ENCODE results near the gene RASGRP4.
"Not testable (repeated sequence)": the region's sequence is repeated elsewhere in the genome, so short reads cannot be mapped to it uniquely, and the experiment has no call there.

The RASGRP4 gene

GRCh38 chr19:38417544-38418506, 8.2 kb downstream of the RASGRP4 start:
- Histone ChIP-seq H3K4me3 (ENCODE audit: severe bottlenecking) (peak overlapping the region; percentile 24), H3K27ac (ENCODE audit: poor library complexity, severe bottlenecking) (no peak overlapping the region), H3K4me1 (ENCODE audit: insufficient read depth, poor library complexity, severe bottlenecking) (no peaks in the 10 kb centered on the region), H3K9me3 (ENCODE audit: severe bottlenecking) (no peaks in the 10 kb centered on the region), H3K36me3 (ENCODE audit: low read depth) (no peaks in the 10 kb centered on the region), H3K27me3 (ENCODE audit: insufficient read depth, poor library complexity, severe bottlenecking) (no peaks in the 10 kb centered on the region)
- no peak for TF ChIP-seq CTCF (IDR thresholded peaks at IDR 0.05; ENCODE audit: poor library complexity, severe bottlenecking)
- DNase-seq (ENCODE audit: low spot score) (no peak), ATAC-seq (ENCODE audit: low read depth) (peak; percentile 72)

GRCh38 chr19:38417146-38417543, 8.9 kb downstream of the RASGRP4 start:
- TF ChIP-seq CTCF (IDR thresholded peaks at IDR 0.05; ENCODE audit: poor library complexity, severe bottlenecking): no peak
- Histone ChIP-seq H3K27me3 (ENCODE audit: insufficient read depth, poor library complexity, severe bottlenecking) (no peaks in the 10 kb centered on the region), H3K4me1 (ENCODE audit: insufficient read depth, poor library complexity, severe bottlenecking) (no peaks in the 10 kb centered on the region), H3K27ac (ENCODE audit: poor library complexity, severe bottlenecking) (no peak overlapping the region), H3K36me3 (ENCODE audit: low read depth) (no peaks in the 10 kb centered on the region), H3K4me3 (ENCODE audit: severe bottlenecking) (no peak overlapping the region), H3K9me3 (ENCODE audit: severe bottlenecking) (no peaks in the 10 kb centered on the region)
- DNase-seq (ENCODE audit: low spot score) (no peak), ATAC-seq (ENCODE audit: low read depth) (no peak; the same call in 2 of the 3 replicates)

GRCh38 chr19:38413416-38413815, 12.6 kb downstream of the RASGRP4 start:
- H3K27me3 ChIP-seq (ENCODE audit: insufficient read depth, poor library complexity, severe bottlenecking): no peaks in the 10 kb centered on the region
- no peaks in the 10 kb centered on the region for H3K9me3 ChIP-seq (ENCODE audit: severe bottlenecking)
- no peak for ATAC-seq (ENCODE audit: low read depth)
- no peaks in the 10 kb centered on the region for H3K4me1 ChIP-seq (ENCODE audit: insufficient read depth, poor library complexity, severe bottlenecking)
- no peak overlapping the region for H3K4me3 ChIP-seq (ENCODE audit: severe bottlenecking)
- no peaks in the 10 kb centered on the region for H3K36me3 ChIP-seq (ENCODE audit: low read depth)
- no peak for DNase-seq (ENCODE audit: low spot score)
- no peak overlapping the region for H3K27ac ChIP-seq (ENCODE audit: poor library complexity, severe bottlenecking)
- TF ChIP-seq CTCF (IDR thresholded peaks at IDR 0.05; ENCODE audit: poor library complexity, severe bottlenecking): no peak

- Histone ChIP-seq H3K27me3 (ENCODE audit: insufficient read depth, poor library complexity, severe bottlenecking) (no peaks in the 10 kb centered on the region), H3K4me3 (ENCODE audit: severe bottlenecking) (no peak overlapping the region), H3K27ac (ENCODE audit: poor library complexity, severe bottlenecking) (no peak overlapping the region), H3K4me1 (ENCODE audit: insufficient read depth, poor library complexity, severe bottlenecking) (no peaks in the 10 kb centered on the region), H3K9me3 (ENCODE audit: severe bottlenecking) (no peaks in the 10 kb centered on the region), H3K36me3 (ENCODE audit: low read depth) (no peaks in the 10 kb centered on the region)
- DNase-seq (ENCODE audit: low spot score) (no peak), ATAC-seq (ENCODE audit: low read depth) (no peak)
- no peak for TF ChIP-seq CTCF (IDR thresholded peaks at IDR 0.05; ENCODE audit: poor library complexity, severe bottlenecking)
Observed at GRCh38 chr19:38412961-38413360, 13.1 kb downstream of the RASGRP4 start.

- Histone ChIP-seq H3K27me3 (ENCODE audit: insufficient read depth, poor library complexity, severe bottlenecking) (no peaks in the 10 kb centered on the region), H3K36me3 (ENCODE audit: low read depth) (no peaks in the 10 kb centered on the region), H3K27ac (ENCODE audit: poor library complexity, severe bottlenecking) (no peak overlapping the region), H3K9me3 (ENCODE audit: severe bottlenecking) (no peaks in the 10 kb centered on the region), H3K4me3 (ENCODE audit: severe bottlenecking) (no peak overlapping the region), H3K4me1 (ENCODE audit: insufficient read depth, poor library complexity, severe bottlenecking) (no peaks in the 10 kb centered on the region)
- no peak for TF ChIP-seq CTCF (IDR thresholded peaks at IDR 0.05; ENCODE audit: poor library complexity, severe bottlenecking)
- ATAC-seq (ENCODE audit: low read depth) (no peak), DNase-seq (ENCODE audit: low spot score) (no peak)
Observed at GRCh38 chr19:38412491-38412890, 13.5 kb downstream of the RASGRP4 start.

GRCh38 chr19:38411898-38412297, 14.1 kb downstream of the RASGRP4 start:
- H3K27me3 ChIP-seq (ENCODE audit: insufficient read depth, poor library complexity, severe bottlenecking); ATAC-seq (ENCODE audit: low read depth); H3K36me3 ChIP-seq (ENCODE audit: low read depth); H3K9me3 ChIP-seq (ENCODE audit: severe bottlenecking); DNase-seq (ENCODE audit: low spot score); H3K4me1 ChIP-seq (ENCODE audit: insufficient read depth, poor library complexity, severe bottlenecking); H3K27ac ChIP-seq (ENCODE audit: poor library complexity, severe bottlenecking); H3K4me3 ChIP-seq (ENCODE audit: severe bottlenecking): not testable (repeated sequence)
